ENCODE data around the gene SOCS3.

Gene SOCS3

DNA sequence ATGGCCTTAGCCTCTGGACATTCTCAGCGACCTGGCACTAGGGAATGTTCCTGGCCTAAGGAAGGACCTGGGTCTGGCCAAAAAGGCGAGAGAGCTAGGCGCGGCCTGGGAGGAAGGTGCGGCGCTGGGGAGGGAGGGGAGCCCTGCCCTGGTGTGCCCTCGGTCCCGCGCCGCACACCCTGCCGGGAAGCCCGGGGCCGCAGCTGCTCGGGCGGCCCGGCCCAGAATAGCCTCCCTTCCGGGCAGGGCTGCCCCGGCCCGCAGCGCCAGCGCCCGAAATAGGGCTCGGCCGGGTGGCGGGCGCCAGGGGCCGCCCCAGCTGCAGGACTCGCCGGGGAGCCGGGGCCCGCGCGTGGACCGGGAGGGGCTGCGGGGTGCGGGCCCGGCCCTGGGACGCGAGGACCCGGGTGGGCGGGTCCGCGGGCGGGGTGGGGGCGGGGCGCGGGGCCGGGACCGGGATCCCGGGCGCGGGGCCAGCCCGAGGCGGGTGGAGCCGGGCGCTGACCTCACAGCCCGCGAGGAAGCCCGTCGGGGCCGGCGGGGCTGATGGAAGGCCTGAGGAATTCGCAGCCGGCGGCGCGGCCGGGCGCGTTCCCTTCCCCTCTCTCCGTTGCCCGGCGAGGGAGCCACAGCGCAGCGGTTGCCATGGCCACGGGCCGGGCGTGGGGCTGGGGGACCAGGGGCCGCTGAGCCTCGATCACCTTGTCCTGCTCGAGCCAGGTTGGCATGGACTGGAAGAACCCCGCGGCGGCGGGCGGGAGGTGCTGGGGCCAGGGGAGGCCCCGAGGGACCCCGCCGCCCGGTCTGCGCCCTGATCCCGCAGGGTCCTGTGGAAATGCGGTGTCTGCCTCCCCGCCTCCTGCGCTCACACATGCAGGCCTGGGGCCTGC, 18.1 kb downstream of the SOCS3 start:
- peak overlapping the region; percentile 14 for H3K4me3 ChIP-seq (ENCODE audit: low read depth, low read length)
- CTCF ChIA-PET: interaction anchor here (0.6 to 2.7 kb wide), 3 partner anchors 19 to 81 kb away, joined by 3 to 10 read pairs (median 9); no protein-coding TSS in a partner anchor
- peaks cover 6% of the 10 kb centered on the region; the same call in 1 of the 2 replicates for H3K4me1 ChIP-seq (ENCODE audit: control insufficient read depth, insufficient read depth, low read length)
- H3K27ac ChIP-seq (ENCODE audit: extremely low read depth, low read depth, low read length): no peak overlapping the region; the same call in 1 of the 2 replicates
- H3K36me3 ChIP-seq (ENCODE audit: control insufficient read depth in 2 of 2, insufficient read depth in 1 of 2, low read length in 2 of 2): no peaks in the 10 kb centered on the region
- POLR2A ChIA-PET: interaction anchor here (1.0 to 1.2 kb wide), 2 partner anchors 18 to 25 kb away, joined by 4 to 10 read pairs; partner anchors contain the start of gene SOCS3
- H3K9me3 ChIP-seq (ENCODE audit: control insufficient read depth, insufficient read depth, low read depth, low read length): no peaks in the 10 kb centered on the region
- no peak for TF ChIP-seq ZNF138 (tag by site-specific recombination; IDR thresholded peaks at IDR 0.05; ENCODE audit: borderline replicate concordance)
- TF ChIP-seq KLF17 (tag by site-specific recombination; IDR thresholded peaks at IDR 0.05): no peak
- no peak for TF ChIP-seq ZNF747 (tag by site-specific recombination; IDR thresholded peaks at IDR 0.05)
- TF ChIP-seq, protein P1, sequence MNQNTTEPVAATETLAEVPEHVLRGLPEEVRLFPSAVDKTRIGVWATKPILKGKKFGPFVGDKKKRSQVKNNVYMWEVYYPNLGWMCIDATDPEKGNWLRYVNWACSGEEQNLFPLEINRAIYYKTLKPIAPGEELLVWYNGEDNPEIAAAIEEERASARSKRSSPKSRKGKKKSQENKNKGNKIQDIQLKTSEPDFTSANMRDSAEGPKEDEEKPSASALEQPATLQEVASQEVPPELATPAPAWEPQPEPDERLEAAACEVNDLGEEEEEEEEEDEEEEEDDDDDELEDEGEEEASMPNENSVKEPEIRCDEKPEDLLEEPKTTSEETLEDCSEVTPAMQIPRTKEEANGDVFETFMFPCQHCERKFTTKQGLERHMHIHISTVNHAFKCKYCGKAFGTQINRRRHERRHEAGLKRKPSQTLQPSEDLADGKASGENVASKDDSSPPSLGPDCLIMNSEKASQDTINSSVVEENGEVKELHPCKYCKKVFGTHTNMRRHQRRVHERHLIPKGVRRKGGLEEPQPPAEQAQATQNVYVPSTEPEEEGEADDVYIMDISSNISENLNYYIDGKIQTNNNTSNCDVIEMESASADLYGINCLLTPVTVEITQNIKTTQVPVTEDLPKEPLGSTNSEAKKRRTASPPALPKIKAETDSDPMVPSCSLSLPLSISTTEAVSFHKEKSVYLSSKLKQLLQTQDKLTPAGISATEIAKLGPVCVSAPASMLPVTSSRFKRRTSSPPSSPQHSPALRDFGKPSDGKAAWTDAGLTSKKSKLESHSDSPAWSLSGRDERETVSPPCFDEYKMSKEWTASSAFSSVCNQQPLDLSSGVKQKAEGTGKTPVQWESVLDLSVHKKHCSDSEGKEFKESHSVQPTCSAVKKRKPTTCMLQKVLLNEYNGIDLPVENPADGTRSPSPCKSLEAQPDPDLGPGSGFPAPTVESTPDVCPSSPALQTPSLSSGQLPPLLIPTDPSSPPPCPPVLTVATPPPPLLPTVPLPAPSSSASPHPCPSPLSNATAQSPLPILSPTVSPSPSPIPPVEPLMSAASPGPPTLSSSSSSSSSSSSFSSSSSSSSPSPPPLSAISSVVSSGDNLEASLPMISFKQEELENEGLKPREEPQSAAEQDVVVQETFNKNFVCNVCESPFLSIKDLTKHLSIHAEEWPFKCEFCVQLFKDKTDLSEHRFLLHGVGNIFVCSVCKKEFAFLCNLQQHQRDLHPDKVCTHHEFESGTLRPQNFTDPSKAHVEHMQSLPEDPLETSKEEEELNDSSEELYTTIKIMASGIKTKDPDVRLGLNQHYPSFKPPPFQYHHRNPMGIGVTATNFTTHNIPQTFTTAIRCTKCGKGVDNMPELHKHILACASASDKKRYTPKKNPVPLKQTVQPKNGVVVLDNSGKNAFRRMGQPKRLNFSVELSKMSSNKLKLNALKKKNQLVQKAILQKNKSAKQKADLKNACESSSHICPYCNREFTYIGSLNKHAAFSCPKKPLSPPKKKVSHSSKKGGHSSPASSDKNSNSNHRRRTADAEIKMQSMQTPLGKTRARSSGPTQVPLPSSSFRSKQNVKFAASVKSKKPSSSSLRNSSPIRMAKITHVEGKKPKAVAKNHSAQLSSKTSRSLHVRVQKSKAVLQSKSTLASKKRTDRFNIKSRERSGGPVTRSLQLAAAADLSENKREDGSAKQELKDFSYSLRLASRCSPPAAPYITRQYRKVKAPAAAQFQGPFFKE (tag by site-specific recombination; IDR thresholded peaks at IDR 0.05; ENCODE audit: borderline replicate concordance): no peak
- TF ChIP-seq YY2 (tag by site-specific recombination; IDR thresholded peaks at IDR 0.05): no peak
- no peak for TF ChIP-seq INSM2 (tag by site-specific recombination; IDR thresholded peaks at IDR 0.05)
- no peak for TF ChIP-seq ZNF585B (tag by site-specific recombination; IDR thresholded peaks at IDR 0.05)
- TF ChIP-seq ZNF501 (tag by site-specific recombination; IDR thresholded peaks at IDR 0.05): no peak
- TF ChIP-seq ZNF843 (tag by site-specific recombination; IDR thresholded peaks at IDR 0.05): no peak
- TF ChIP-seq ZIC2 (tag by site-specific recombination; IDR thresholded peaks at IDR 0.05): no peak
- no peak for TF ChIP-seq ZNF626 (tag by site-specific recombination; IDR thresholded peaks at IDR 0.05)
- TF ChIP-seq HOXC10 (CRISPR knock-in tag; IDR thresholded peaks at IDR 0.05): no peak
- peak; percentile 36 for TF ChIP-seq ZBTB26 (tag by site-specific recombination; optimal IDR thresholded peaks at IDR 0.05)
- no peak for TF ChIP-seq ZNF423 (tag by site-specific recombination; IDR thresholded peaks at IDR 0.05)
- TF ChIP-seq ZNF10 (tag by site-specific recombination; IDR thresholded peaks at IDR 0.05): no peak
- TF ChIP-seq CTCF (tag by site-specific recombination; IDR thresholded peaks at IDR 0.05): no peak
- no peak for TF ChIP-seq ZFP37 (tag by site-specific recombination; IDR thresholded peaks at IDR 0.05)
- TF ChIP-seq ZNF174 (tag by site-specific recombination; IDR thresholded peaks at IDR 0.05): no peak
- TF ChIP-seq ZBTB8A (tag by site-specific recombination; IDR thresholded peaks at IDR 0.05): peak; percentile 68
- no peak for TF ChIP-seq EGR2 (tag by site-specific recombination; IDR thresholded peaks at IDR 0.05; ENCODE audit: low read depth)
- TF ChIP-seq OVOL3 (tag by site-specific recombination; IDR thresholded peaks at IDR 0.05): no peak
